HG03439 (cell line): Measurements from ENCODE around the gene DNAJC17.

Experiments used
- ATAC-seq: cut with Tn5 transposase; IDR thresholded peaks from one replicate; pipeline ENCODE4 v1.9.1; 2021; ENCODE audit warnings: mild to moderate bottlenecking, moderate library complexity; ENCODE audit not compliant: unreplicated experiment

Gene DNAJC17, protein sequence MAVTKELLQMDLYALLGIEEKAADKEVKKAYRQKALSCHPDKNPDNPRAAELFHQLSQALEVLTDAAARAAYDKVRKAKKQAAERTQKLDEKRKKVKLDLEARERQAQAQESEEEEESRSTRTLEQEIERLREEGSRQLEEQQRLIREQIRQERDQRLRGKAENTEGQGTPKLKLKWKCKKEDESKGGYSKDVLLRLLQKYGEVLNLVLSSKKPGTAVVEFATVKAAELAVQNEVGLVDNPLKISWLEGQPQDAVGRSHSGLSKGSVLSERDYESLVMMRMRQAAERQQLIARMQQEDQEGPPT

DNA sequence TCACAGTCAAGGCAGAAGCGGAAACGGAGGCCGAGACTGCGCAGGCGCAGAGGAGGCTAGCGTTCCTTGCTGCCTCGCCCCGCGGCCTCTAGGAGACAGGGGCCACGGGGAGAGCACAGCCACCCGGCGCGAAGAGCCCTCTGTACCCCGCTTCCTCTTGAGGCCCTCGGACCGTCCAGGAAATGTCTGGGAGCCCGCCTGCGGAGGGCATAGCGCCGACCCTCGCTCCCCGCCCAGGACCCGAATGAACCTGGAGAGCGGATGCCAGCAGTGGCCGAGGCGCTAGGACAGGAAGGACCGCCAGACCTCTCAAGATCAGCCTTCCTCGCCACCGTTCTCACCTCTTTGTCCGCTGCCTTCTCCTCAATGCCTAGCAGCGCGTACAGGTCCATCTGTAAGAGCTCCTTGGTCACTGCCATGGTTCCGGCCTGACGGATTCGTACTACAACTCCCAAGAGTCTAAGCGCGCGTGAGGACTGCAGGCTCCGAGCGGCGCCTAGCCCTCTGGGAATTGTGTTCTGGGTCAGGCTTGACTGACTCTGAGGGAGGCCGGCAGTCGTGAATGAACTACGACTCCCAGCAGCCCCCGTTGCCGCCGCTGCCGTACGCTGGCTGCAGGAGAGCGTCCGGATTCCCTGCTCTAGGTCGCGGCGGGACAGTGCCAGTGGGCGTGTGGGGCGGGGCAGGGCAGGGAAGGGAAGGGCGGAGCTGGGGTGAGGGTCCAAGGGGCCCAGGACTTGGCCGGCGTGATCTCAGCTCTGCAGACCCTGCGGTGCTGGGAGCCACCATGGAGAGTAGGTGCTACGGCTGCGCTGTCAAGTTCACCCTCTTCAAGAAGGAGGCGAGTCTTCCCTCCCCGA, at the start of gene DNAJC17, which contains the start of gene ZFYVE19:
Gene DNAJC17 (minus strand): TSS at position 446 of the 860 bp plus-strand sequence. CDS start 27 bp downstream, at position 419.
Gene ZFYVE19 (plus strand): TSS at position 62 of the 860 bp plus-strand sequence. CDS start 501 bp downstream, at position 563.
- peak; percentile 93 for ATAC-seq

DNA sequence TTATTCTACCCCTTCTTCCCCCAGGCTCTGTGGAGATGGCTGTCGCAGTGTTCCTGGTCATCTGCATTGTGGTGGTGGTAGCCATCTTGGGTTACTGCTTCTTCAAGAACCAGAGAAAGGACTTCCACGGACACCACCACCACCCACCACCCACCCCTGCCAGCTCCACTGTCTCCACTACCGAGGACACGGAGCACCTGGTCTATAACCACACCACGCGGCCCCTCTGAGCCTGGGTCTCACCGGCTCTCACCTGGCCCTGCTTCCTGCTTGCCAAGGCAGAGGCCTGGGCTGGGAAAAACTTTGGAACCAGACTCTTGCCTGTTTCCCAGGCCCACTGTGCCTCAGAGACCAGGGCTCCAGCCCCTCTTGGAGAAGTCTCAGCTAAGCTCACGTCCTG, 49.5 kb upstream of the DNAJC17 start:
- no peak for ATAC-seq

DNA sequence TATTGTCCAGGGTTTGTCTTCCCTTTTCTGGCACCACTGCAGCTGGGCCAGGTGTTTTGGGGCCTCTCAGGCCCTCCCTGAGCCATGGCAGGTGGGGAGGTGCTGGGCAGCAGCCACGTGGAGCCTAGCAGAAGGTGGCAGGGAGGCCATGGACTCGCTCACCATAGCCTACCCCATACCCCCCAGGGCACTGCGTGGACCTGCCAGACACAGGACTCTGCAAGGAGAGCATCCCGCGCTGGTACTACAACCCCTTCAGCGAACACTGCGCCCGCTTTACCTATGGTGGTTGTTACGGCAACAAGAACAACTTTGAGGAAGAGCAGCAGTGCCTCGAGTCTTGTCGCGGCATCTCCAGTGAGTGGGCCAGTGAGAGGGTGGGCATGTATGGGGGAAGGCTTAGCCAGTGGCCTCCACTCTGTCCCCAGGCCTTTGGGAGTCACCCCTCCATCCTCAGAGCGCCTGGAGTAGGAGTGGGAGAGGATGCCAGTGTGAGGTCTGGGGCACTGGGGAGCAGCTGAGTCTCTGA, 48.5 kb upstream of the DNAJC17 start:
- no peak for ATAC-seq

DNA sequence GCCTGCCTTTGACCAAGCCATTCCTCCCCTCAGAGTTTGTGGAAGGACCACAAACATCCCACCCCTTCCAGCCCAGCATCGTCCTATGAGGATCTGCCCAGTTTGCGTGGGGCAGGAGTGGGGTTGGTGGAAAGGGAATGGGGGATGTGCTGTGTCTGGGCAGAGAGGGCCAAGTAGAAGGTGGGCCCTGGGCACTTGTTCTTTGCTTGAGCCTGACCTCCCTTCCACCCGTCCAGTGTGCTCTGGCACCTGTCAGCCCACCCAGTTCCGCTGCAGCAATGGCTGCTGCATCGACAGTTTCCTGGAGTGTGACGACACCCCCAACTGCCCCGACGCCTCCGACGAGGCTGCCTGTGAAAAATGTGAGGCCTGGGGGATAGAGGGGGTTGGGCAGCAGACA, 46.9 kb upstream of the DNAJC17 start:
- no peak for ATAC-seq

DNA sequence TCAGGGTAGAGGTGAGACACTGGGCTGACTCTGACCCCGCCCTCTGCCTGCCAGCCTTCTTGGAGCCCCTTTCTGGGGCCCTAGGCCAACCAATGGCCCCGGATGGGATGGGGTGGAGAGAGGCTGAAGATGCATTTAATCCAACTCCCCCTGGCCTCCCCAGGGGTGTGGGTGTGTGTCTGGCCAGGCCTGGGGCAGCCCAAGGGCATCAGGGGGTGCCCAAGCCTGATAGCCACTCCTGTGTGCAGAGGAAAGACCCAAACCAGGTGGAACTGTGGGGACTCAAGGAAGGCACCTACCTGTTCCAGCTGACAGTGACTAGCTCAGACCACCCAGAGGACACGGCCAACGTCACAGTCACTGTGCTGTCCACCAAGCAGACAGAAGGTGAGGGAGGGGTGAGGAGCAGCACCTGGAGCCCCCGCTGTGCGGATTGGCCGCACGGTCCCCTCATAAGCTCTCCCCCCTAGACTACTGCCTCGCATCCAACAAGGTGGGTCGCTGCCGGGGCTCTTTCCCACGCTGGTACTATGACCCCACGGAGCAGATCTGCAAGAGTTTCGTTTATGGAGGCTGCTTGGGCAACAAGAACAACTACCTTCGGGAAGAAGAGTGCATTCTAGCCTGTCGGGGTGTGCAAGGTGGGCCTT, 46.1 kb upstream of the DNAJC17 start:
- ATAC-seq = no peak

DNA sequence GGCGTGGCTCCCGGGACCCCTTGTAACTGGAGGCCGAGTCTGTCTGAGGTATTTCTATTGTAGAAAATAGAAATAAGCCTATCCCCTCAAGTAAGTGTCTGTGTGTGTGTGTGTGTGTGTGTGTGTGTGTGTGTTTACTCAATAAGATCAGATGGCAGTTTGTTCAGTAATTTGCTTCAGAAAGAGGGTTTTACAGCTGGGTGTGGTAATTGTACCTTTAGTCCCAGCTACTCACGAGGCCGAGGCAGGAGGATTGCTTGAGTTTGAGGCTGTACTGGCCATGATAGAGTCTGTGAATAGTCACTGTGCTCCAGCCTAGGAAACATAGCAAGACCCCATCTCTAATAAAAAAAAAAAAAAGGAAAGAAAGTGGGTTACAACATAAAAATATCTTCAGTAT, 45.3 kb upstream of the DNAJC17 start:
- ATAC-seq = no peak

DNA sequence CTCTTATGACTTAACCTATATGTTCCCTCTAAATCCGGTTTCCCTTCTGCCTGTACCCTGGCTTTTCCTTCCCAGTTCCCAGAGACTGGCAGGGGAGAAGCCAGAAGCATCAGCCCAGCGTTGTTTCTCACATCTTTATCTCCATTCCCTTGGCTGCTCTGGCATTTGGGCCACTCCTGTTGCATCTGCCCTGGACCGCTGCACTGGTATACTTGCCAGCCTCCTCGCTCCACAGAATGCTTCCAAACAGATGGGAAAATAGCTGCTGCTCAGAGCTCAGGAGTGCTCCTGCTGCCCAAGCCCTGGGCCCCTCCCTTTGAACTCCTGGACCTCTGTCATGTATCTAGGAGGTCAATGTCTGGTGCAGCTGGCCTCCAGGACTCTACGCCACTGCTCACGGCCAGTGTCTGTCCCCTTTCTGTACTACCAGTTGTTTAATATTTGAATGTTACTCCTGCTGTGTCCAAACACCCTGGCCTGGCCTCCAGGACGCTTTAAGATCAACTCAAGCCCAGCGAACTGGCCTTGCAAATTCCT, 43.4 kb upstream of the DNAJC17 start:
- ATAC-seq = no peak

DNA sequence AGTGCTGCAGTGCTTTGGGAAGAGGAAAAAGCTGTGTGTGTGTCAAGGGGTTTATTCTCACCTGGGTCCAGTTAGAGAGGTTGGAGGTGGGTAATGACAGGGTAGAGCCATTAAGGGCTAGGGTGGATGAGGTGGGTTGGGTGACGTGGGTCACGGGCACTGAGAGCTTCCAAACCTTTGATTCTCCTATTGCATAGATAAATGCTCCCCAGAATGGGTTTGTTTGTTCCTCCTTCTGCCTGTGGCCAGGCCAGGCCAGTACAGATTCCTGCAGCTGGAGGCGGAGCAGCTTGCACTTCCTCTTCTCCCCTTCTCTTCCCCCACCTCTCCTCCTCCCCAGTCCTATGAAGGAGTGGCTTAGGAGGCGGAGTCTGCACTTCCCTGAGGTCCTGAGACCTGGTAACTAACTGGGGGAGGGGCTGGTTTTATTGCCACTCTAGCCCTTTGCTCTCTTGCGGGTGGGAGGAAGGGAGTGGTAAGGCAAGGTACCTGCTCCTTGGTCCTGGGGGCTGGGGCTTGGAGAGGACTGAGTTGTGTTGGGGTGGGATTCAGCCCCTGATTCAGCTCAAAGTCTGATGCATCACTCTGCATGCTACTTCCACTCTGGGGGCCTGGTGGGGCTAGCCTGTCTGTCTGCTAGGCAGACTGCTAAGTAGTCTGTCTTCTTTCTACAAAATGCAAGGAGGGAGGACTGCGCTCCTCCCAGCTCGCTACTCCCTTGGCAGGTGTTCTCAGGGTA, 40.1 kb upstream of the DNAJC17 start:
- no peak for ATAC-seq

DNA sequence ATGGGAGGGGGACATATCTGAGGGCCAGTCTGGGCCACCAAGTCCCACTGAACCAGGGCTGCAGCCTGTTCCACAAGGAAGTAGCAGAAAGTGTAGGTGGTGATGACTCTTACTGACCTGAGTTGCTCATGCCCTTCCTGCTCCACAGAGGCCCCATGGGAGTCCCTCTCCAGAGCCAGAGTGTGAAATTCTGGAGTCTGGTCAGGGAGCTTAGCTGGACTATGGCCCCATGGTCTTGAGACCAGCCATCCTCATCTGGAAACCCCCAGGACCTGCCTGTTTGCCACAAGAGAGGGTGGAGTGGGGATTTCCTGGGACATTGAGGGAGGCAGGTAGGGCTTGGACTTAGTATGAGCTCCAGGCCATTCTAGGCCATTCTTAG, 39.6 kb upstream of the DNAJC17 start:
- ATAC-seq = no peak

DNA sequence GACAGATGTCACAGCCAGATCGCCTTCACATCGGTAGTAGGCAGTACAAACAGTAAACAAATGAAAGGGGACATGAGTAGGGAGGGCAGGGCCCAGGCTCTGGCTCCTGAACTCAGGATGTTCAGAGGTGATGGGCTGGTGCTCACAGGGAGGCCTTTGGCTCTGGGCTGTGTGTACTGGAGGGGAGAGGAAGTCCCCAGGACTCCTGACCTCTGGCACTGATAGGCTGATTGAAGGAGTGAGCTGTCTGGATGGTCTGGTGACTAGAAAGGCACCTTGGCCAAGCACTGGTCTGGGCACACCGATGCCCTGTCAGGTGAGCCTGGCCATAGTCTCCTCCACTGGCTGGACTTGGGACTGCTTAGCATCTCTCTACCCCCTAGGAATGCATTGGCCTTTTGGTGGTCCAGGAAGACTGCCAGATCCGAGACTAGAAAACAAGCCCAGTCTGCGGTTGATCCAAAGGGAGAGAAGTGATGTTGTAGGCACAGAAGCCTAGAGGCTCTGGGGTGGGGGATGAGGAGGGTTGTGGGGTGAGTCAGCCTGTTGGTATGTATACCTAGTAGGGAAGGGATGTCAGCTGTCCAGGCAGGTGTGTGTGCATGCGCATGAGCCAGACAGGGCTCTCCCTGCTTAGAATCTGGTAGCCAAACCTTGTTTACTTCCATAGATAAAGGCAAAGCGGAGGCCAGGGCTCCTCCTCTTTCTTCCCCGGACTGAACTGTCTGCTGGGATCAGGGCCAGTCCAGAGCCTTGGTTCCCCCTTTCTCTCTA, 38.4 kb upstream of the DNAJC17 start:
- no peak for ATAC-seq

DNA sequence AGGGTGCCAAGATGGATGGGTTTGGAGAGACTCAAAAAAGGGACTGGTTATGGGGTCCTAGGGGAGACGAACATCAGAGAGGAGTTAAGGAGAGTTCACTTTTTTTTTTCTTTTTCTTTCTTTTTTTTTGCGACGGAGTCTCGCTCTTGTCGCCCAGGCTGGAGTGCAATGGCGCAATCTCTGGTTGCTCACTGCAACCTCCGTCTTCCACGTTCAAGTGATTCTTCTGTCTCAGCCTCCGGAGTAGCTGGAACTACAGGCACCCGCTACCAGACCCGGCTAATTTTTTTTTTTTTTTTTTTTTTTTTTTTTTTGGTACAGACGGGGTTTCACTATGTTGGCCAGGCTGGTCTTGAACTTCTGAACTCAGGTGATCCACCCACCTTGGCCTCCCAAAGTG, 37.8 kb upstream of the DNAJC17 start:
- no peak for ATAC-seq

DNA sequence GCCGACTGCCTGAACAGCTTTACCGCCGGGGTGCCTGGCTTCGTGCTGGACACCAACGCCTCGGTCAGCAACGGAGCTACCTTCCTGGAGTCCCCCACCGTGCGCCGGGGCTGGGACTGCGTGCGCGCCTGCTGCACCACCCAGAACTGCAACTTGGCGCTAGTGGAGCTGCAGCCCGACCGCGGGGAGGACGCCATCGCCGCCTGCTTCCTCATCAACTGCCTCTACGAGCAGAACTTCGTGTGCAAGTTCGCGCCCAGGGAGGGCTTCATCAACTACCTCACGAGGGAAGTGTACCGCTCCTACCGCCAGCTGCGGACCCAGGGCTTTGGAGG, 37.4 kb upstream of the DNAJC17 start:
- no peak for ATAC-seq

DNA sequence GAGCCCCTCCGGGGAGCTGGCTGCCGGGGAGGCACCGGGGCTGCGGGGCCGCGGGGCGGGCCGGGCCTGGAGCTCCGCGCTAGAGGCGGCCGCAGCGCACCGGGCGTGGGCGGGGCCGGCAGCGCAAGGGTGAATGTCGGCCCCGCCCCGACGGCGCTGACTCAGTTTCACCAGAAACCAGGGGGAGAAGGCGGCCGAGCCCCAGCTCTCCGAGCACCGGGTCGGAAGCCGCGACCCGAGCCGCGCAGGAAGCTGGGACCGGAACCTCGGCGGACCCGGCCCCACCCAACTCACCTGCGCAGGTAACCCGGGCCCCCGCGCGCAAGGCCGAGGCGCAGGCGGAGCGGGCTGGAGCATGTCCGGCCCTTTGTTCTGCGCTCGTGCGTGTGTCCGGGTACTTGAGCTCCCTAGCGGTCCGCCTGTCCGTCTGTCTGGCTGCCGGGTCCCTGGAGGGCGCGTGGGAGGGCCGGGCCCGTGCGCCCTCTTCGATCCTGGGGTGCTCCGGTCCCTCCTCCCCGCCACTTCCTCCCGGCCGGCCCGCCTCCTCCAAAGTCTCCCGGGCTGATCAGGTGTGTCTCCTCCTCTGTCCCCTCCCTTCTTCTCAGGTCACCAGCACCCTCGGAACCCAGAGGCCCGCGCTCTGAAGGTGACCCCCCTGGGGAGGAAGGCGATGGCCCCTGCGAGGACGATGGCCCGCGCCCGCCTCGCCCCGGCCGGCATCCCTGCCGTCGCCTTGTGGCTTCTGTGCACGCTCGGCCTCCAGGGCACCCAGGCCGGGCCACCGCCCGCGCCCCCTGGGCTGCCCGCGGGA, 36.8 kb upstream of the DNAJC17 start, which contains the start of gene SPINT1:
Gene SPINT1 (plus strand): TSS at position 164 of the 811 bp plus-strand sequence. CDS start 507 bp downstream, at position 671.
- no peak for ATAC-seq

DNA sequence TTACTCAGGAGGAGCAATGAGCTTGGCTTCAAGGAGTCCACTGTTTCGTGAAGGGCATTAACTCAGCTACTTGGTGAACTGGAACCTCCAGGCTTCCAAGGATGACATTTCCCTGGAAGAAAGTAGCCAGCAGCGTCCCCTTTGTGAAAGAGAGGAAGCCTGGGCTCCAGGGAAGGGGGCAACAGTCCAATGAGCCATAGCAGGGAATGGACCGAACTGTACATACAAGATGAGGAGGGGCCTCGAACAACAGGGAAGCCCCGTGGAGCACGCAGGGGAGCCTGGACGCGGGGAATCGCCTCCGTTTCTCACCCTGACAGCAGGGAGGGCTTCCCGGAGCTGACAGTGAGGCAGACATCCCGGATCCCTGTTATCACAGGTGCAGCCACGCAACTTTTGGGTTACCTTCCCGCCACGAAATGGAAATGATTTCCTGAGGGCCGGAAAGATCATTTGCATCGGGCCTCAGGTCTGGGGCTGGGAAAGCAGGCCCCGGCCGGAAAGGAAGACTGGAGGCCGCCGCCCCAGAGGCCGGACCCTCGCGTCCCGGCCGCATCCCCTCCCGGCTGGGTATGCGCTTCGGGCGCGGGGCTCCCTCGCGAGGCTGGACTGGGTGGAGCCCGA, 36.1 kb upstream of the DNAJC17 start:
- ATAC-seq = no peak

DNA sequence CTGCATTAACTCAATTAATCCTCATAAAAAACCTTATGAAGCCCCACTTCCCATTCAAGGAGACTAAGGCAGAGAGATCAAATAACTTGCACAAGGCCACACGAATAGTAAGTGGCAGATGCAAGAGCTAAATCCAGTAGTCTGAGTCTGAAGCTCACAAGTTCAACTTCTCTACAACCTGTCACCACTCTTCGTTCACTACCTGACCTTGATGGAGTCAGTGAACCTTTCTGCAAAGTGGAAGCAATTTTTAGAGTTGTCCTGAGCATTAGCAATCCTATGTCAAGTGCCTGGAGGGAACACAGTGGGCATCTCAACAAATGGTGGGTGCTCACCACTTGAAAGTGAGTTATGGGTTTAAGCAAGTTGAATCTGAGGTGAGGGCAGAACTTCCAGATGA, 34.5 kb upstream of the DNAJC17 start:
- no peak for ATAC-seq

DNA sequence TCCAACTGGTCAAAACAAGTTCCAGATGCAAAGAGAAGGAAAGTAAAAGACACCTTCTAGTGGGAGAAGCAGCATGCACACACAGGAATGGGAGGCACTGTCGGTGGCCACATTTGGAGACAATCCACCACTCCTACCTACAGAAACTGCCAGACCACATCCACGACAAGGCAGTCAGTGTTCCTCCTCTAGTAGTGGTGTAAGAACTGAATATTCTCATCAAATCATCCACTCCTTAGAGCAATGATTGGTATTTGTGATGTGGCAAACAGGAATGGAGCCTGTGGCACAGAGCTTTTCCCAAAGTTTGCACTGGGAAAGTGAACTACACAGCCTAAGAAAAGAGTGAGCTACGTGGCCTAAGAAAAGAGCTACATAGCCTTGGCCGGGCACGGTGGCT, 31.5 kb upstream of the DNAJC17 start:
- ATAC-seq = no peak

DNA sequence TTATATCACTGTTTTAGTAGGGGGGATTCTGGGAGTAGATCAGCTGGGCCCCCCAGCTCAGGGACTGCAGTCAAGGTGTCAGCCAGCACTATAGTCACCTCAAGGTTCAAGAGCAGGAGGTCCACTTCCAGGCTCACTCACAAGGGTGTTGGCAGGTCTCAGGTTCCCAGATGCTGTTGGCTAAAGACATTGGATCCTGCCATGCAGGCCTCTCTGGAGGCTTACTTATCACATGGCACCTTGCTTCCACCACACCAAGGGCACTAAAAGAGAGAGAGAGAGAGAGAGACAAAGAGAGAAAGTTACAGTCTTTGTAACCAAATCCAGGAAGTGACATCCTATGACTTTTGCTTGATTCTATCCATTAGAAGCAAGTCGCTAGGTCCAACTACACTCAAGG, 28.7 kb upstream of the DNAJC17 start:
- no peak for ATAC-seq

DNA sequence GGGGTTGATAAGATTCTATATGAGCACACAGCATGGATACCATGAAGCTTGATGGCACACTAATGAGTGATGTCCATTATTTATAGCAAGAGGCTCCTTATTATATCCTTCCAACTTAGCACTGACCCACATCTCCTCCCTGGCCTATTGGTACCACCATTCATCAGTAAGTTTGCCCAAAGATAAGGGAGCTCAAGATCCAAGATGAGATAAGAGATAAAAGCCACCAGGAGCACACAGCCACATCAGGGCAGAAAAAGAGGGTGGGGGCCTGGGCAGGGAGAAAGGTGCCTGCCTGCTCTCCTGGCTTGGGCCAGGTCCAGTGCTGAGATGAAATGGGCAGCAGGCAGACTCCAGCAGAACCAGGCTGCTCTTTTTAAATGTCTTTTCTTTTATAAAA, 25.6 kb upstream of the DNAJC17 start:
- ATAC-seq = no peak
